Measurements from ENCODE around the gene LCN15. TPM values are rescaled to one million over a fixed set of nuclear protein-coding genes. Genes with fewer than 3 reads are reported as not detected.

The LCN15 gene
- total and polyA plus RNA-seq, 2 of the 13 experiments (the other 11 are each of a cell fraction or from before 2014, with no cell fraction given), result 1.3 to 53.7 TPM

DNA sequence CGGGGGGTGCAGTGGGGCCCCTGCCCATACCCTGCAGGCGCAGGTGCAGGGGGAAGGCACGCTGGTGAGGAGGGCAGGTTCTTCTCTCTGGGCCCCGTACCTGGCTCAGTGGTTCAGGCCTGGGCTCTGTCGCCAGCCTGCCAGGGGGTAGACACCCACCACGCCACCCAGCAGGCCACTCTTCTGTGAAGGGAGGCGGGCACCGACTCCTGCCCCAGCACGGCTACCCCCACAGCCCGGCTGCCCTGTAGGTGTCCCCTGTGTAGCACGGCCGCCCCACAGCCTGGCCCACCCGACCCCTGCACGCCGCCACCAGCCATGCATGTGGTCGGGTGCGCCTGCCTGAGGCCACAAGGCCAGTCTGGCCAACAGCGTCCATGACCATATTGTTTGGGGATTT is 17.7 kb downstream of the LCN15 start (continued):
- no peak for TF ChIP-seq ZFAT (CRISPR knock-in tag; conservative IDR thresholded peaks at IDR 0.05)
- TF ChIP-seq, protein P1, sequence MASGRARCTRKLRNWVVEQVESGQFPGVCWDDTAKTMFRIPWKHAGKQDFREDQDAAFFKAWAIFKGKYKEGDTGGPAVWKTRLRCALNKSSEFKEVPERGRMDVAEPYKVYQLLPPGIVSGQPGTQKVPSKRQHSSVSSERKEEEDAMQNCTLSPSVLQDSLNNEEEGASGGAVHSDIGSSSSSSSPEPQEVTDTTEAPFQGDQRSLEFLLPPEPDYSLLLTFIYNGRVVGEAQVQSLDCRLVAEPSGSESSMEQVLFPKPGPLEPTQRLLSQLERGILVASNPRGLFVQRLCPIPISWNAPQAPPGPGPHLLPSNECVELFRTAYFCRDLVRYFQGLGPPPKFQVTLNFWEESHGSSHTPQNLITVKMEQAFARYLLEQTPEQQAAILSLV (CRISPR knock-in tag; IDR thresholded peaks at IDR 0.05; ENCODE audit: borderline replicate concordance), result no peak
- TF ChIP-seq, protein P2, sequence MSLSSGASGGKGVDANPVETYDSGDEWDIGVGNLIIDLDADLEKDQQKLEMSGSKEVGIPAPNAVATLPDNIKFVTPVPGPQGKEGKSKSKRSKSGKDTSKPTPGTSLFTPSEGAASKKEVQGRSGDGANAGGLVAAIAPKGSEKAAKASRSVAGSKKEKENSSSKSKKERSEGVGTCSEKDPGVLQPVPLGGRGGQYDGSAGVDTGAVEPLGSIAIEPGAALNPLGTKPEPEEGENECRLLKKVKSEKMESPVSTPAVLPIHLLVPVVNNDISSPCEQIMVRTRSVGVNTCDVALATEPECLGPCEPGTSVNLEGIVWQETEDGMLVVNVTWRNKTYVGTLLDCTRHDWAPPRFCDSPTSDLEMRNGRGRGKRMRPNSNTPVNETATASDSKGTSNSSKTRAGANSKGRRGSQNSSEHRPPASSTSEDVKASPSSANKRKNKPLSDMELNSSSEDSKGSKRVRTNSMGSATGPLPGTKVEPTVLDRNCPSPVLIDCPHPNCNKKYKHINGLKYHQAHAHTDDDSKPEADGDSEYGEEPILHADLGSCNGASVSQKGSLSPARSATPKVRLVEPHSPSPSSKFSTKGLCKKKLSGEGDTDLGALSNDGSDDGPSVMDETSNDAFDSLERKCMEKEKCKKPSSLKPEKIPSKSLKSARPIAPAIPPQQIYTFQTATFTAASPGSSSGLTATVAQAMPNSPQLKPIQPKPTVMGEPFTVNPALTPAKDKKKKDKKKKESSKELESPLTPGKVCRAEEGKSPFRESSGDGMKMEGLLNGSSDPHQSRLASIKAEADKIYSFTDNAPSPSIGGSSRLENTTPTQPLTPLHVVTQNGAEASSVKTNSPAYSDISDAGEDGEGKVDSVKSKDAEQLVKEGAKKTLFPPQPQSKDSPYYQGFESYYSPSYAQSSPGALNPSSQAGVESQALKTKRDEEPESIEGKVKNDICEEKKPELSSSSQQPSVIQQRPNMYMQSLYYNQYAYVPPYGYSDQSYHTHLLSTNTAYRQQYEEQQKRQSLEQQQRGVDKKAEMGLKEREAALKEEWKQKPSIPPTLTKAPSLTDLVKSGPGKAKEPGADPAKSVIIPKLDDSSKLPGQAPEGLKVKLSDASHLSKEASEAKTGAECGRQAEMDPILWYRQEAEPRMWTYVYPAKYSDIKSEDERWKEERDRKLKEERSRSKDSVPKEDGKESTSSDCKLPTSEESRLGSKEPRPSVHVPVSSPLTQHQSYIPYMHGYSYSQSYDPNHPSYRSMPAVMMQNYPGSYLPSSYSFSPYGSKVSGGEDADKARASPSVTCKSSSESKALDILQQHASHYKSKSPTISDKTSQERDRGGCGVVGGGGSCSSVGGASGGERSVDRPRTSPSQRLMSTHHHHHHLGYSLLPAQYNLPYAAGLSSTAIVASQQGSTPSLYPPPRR (CRISPR knock-in tag; IDR thresholded peaks at IDR 0.05; ENCODE audit: borderline replicate concordance), result no peak
- TF ChIP-seq, protein P3, sequence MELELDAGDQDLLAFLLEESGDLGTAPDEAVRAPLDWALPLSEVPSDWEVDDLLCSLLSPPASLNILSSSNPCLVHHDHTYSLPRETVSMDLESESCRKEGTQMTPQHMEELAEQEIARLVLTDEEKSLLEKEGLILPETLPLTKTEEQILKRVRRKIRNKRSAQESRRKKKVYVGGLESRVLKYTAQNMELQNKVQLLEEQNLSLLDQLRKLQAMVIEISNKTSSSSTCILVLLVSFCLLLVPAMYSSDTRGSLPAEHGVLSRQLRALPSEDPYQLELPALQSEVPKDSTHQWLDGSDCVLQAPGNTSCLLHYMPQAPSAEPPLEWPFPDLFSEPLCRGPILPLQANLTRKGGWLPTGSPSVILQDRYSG (CRISPR knock-in tag; IDR thresholded peaks at IDR 0.05), result no peak
- TF ChIP-seq ZNF557 (CRISPR knock-in tag; IDR thresholded peaks at IDR 0.05), result no peak
- no peak for TF ChIP-seq MEF2D (CRISPR knock-in tag; IDR thresholded peaks at IDR 0.05)
- TF ChIP-seq, protein P4, sequence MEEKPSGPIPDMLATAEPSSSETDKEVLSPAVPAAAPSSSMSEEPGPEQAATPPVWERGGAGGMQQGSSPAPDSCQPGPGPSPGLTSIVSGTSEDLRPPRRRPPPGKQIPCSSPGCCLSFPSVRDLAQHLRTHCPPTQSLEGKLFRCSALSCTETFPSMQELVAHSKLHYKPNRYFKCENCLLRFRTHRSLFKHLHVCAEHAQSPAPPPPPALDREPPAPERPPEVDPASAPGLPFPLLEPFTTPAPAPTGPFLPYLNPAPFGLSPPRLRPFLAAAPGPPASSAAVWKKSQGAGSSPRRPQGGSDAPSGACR (CRISPR knock-in tag; IDR thresholded peaks at IDR 0.05), result no peak
- TF ChIP-seq XRCC5 (optimal IDR thresholded peaks at IDR 0.05; ENCODE audit: low read length), result no peak
- no peak for TF ChIP-seq ETV5 (CRISPR knock-in tag; IDR thresholded peaks at IDR 0.05; ENCODE audit: borderline replicate concordance)
- TF ChIP-seq PHF8 (CRISPR knock-in tag; IDR thresholded peaks at IDR 0.05), result no peak
- TF ChIP-seq CBX5 (CRISPR knock-in tag; IDR thresholded peaks at IDR 0.05; ENCODE audit: borderline replicate concordance), result no peak
- TF ChIP-seq ZNF720 (CRISPR knock-in tag; IDR thresholded peaks at IDR 0.05), result no peak
